DMS53 treated with DMSO at 0.1 percent for 48 hours (cell line): Measurements from ENCODE around the gene RPL12.
A peak's percentile ranks its signal among the peaks of the same experiment; 100 is the strongest.
"Not testable (repeated sequence)": the region's sequence is repeated elsewhere in the genome, so short reads cannot be mapped to it uniquely, and the experiment has no call there.

Source experiments
- DNase-seq: peaks from one replicate; lab custom pipeline; 2025; ENCODE audit not compliant: unreplicated experiment; lab: John Stamatoyannopoulos, UW

The RPL12 gene

DNA sequence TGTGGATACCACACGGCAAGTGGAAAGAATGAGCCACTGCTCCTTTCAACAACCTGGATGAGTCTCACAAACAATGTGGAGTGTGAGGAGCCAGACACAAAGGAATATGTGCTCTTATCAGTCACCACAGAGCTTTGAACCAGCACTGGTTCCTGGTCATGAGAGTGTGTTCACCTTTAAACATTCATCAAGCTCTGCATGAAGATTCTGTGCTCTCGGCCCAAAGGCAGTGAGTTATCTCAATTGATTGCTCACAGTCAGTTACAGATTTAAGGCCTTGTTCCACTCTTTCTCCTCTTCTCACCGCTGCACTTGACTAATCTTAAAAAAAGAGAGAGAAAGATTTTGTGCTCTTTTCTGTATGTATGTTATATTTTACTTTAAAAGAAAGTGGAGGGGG is 19.5 kb upstream of the RPL12 start:
- DNase-seq: no peak

DNA sequence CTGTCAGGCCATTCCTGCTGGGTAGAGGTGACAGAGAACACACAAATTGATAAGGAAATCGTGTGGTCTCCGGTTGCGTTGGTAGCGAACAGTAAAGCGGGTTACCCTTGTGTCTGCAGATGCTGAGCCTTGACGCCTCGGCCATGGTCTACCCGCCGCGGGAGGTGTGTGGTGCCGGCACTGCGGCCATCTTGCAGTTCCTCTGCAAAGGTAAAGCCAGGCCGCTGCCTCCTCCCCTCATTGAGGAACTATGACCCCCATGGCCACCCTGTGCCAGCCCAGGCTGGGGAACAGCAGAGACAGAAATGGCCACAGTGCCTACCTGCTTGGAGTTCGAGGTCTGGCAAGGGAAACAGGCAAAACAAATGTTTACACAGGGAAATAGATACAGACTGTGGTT is 16.4 kb upstream of the RPL12 start:
- no peak for DNase-seq

DNA sequence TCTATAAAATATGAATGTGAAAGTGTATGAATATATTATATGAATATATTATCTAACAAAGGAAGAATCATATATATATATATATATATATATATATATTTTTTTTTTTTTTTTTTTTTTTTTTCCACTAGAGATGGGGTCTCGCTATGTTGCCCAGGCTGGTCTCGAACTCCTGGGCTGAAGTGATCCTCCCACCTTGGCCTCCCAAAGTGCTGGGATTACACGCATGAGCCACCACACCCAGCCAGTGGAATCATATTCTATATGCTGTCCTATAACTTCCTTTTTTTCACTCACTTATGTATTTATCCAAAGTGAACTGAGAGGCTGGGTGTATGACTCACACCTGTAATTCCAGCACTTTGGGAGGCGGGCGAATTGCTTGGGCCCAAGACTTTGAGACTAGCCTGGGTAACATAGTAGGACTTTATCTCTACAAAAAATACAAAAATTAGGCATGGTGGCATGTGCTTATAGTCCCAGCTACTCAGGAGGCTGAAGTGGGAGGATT is 15.3 kb upstream of the RPL12 start:
- not testable (repeated sequence) for DNase-seq

DNA sequence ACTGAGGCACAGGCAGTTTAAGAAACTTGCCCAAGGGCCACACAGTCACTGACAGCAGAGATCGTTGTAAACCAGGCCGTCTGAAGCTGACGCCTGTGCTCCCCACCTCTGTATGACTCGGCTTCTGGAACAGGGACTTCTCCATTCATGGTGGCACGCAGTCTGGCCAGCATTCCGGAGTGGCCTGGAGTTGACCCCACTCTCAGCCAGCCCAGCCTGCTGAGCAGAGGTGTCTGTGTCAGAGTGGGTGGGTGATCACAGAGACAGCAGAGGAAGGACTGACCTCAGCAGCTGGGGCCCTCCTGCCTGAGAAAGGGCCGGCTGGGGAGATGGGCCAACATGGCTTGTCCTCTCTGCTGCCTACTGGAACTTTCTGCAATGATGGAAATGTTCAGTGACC is 12.7 kb upstream of the RPL12 start:
- no peak for DNase-seq

DNA sequence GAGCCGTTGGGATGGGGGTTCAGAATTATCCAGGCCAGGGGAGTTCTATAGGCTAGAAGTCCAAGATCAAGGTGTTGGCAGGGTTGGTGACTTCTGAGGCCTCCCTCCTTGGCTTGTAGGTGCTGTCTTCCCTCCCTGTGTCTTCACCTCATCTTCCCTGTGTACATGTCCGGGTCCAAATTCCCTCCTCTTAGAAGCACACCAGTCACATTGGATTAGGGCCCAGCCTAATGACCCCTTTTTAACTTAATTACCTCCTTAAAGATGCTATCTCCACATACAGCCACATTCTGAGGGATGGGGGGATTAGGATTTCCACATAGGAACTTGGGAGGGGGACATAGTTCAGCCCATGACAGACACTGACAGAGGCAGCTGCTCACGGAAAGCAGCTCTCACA is 12.2 kb upstream of the RPL12 start:
- DNase-seq: no peak

DNA sequence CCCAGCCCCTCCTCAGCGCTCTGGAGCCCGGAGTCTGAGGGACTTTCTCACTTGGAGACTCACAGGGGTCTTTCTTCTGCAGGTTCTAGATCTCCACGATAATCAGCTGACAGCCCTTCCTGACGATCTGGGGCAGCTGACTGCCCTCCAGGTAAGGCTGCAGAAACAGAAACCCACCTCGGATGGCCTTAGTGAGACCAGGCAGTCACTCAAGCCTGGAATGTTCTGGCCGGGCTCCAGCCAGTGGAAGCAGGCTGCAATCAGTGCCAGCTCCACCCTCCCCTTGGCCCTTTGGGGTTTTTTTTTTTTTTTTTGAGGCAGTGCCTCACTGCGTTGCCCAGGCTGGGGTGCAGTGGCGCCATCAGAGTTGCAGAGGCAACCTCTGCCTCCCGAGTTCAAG is 7.7 kb upstream of the RPL12 start:
- DNase-seq: no peak

DNA sequence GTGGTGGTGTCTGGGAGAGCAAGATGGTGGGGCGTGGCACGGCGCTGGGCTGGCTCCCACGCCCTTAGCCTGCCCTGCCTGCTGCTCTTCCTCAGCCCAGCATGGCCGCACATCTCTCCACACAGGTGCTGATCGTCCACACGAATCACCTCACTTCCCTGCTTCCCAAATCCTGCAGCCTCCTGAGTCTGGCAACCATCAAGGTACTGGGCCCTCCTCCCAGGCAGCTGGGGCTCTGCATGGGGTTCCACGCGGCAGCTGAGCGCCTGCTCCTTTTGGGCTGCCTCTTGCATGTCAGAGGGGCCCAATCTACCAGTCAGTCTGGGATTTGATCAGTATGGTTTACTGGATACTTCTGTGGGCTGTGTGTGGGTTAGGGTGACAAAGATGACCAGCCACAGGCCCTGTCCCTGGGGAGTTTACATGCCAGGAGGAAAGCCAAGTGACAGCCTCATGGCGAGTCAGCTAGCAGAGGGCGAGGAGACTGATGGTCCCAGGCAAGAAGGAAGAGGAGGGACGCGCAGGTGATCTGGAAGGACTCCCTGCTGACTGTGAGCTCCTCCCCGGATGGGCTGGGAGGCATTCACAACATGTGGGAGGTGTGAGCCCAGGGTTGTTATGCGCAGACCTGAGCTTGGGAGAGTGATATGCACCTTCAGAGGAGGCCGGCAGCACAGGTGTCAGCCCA is 6.1 kb upstream of the RPL12 start:
- DNase-seq: no peak

DNA sequence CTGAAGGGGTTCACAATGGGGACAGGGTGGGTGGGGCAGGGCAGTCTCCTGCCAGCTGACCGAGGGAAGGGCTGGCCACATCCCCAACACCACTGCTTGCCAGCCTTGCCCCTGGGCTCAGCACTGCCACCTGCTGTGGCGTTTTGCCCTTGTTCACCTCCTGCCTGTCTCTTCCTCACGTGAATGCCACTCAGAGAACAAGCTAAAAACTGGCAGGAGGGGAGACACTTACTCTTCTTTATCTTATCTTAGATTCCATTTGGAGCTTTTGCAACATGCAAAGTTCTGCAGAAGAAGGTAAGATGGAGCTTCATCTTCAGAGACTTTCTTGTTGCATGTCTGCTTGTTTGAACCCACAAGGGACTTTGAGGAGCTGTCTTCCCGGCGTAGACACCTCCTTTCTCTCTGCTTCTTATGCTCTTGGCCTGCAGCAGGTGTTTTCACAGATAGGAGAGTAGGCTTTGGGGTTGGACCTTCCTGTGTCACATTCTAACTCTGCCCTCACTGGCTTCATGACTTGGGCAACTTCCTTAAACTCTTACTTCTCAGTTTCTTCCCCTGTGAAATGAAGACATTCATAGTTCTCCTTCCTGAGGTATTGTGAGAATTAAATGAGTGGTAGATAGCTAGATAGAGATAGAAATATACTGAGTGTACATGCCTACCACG is 4.3 kb upstream of the RPL12 start:
- DNase-seq: no peak

DNA sequence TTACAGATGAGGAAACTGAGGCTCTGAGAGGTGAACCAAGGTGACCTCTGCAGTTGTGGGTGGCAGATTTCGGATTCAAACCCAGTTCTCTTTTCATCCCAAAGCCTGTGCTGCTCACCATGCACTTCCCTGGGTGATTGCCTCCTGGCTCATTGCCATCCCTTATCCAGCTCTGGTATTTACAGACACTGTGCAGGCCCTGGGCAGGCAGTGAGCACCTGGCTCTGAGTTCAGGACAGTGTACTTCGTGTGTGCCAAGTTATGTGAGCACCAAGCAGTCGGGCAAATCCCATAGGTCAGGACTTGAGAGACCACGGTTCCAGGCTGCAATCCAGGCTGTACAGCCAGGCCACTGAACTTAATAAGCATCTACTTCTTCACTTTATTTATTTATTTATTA is 1.5 kb upstream of the RPL12 start:
- DNase-seq: no peak

DNA sequence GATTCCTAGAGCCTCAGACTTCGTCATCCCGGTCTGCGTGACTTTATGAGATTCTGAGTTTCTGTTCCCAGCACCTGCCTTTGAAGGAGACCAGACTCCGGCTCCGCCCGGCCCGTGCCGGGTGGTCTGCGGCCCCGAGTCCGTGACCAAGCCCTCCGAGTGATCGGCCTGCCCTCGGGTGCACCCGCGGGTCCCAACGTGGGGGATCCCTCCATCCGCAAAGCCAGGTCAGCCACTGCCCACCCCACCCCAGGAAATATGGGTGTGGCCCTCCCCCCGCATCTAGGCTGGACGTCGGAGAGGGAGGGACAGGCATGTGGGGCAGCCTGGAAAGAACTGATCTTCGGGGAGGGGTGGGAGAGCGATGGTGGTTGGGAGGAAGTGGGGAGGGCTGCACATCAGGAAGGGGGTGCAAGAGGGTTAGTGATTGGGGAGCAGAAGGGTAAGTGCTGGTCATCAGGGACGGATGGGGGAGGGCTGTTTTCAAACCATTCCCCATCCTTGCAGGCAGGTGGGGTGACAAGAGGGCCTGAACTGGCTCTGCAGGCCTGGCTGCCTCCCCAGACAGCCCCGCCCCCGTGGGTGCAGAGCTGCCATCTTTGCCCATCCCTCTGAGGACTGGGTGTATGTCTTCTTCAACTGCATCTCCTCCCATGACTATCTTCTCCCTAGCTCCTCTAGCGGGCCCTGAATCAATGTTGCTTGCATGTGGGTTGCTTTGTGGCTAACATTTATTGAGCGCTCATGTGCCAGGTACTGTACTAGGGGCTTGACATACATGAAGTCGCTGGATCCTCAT is 851 bp upstream of the RPL12 start:
- peak; percentile 49 for DNase-seq

DNA sequence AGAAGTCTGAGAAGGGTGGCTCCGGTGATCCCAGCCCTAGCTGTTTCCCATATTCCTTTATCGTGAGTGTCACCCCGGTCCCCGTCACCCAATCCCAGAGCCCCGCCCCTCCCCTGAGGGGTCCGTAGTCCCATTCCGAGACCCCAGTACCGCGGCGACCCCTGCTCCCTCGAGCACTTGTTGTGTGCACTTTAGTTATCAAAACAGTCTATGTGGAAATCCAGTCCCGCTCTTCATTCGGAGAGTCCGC is 327 bp upstream of the RPL12 start:
- DNase-seq: peak; percentile 39

DNA sequence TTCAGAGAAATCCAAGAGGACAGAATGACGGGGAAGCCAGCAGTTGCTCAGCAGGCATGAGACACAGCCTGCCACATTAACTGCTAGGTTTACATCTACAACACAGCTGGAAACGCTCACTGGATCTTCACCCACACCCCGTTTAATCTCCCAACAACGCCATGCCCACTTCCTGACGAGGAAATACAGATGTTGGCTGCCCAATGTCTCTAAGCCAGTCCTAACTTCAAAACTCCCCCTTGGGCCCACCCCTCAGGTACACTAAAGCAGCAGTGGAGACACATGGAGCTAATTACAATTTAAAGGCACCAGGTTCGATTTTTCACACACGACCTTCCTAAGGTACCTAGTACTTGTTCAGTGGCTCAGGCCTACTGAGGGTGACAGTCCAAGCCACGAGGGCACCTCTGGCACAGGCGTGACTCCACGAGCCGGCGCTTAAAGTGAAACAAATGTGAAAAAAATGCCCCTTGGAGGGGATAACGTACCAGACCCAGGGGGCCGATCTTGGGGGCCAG is 904 bp downstream of the RPL12 start:
- DNase-seq: no peak

DNA sequence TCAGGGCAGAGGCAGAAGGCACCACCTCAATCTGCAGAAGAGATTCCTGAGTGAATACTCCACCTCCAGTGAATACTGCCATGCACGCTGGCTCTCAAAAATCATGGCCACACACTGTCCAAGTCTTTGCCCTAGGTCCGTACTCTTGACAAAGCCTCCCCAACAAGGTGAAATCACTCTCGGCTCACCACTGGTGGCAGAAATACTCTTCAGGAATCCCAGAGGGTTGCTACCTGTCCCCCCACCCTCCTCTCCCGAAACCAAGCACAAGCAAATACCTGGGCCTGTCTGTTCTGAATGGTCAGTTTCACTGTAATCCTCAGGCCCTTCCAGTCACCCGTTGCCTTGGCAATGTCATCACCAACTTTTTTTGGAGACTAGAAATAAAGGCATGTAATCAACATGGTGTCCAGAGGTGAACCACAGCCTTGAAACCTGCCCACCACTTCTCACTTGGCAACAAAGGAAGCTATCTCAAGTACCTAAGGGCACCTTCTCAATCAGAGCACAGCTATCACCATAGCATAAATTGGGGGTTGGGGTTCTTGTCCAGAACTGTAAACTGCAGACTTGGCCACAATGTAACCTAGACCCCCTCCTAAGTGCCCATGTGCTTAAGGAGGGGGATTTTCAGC is 1.8 kb downstream of the RPL12 start:
- no peak for DNase-seq

DNA sequence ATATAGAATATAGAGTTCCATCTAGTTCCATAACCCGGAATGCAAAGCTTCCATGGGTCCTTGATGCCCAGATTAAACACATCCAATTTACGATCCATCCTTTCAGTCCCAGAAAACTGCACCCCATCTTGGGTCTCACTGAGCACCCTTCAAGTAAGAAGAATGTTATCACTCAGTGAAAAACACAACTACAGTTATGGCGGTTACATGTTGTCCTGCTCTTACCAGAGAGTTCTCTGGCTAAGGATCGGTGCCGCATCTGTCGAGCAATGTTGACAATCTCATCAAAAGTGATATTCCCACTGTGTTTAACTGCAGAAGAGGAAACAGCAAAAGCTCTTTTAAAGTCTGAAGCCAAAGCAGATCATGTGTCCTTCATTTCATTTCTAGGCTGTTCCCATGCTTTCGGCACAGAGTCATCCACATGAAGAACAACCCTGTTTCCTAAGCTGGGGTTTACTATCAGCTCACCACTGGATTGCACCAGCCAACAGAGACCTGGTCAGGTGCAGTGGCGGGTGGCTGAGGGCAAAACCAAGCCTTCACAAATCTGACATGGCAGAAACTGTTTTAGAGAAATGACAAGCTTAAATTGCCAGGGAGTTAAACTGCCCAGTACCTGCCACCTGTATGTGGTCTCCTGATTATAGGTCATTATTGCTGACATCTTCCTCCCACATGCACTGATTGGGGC is 2.9 kb downstream of the RPL12 start:
- no peak for DNase-seq

DNA sequence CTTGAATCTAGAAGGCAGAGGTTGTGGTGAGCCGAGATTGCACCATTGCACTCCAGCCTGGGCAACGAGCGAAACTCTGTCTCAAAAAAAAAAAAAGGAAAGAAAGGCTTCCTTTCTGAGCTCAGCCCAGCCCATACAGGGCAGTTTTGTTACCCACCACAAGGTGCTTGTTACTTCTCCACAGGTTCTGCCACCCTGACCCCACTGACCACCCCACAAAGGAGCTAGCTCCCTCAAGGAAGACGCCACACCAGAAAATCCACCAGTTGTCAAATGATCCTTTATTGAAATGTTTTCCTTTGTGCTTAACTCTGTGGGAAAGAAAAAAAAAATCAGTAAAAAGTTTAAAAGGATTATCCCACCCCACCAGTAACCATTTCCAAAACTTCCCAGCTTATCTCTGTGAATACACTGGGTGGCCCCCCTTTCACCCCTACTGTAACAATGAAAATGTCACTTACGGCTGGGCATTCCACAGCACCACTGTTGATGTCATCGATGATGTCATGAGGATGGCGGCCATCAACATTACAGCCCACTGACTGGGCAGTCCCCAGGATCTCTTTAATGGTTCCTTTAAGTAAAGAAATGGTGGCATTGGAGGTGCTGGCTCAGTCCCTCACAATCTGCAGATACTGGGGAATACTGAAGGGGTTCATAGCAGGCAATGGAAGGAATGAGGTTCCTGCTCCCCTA is 3.6 kb downstream of the RPL12 start:
- DNase-seq: no peak

DNA sequence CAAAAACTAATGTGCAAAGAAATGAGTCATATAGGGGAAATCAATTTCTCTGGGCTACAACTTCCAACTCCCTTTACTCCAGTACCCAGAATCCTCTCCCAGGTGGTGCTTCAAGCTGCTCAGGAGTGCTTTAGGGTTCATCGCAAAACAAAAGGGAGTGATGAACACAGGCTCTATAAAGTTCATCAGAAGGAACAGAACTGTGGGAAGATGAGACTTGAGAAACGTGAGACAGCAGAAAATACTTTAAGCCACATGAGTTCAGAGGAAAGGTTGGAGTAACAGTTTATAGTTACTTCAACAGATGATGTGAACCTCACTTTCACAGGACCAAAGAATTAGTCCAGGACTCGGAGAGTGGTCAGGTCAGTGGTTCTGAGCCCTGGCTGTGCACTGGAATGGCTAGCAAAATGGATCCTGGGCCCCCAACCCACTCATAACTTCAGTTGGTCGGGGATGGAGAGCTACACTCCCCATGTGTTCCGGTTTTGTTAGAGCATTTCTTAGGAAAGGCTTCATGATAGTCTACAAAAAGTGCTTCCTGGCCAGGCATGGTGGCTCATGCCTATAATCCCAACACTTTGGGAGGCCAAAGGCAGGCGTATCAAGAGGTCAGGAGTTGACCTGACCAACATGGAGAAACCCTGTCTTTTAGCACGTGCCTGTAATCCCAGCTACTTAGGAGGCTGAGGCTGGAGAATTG is 4.3 kb downstream of the RPL12 start:
- peak; percentile 38 for DNase-seq

DNA sequence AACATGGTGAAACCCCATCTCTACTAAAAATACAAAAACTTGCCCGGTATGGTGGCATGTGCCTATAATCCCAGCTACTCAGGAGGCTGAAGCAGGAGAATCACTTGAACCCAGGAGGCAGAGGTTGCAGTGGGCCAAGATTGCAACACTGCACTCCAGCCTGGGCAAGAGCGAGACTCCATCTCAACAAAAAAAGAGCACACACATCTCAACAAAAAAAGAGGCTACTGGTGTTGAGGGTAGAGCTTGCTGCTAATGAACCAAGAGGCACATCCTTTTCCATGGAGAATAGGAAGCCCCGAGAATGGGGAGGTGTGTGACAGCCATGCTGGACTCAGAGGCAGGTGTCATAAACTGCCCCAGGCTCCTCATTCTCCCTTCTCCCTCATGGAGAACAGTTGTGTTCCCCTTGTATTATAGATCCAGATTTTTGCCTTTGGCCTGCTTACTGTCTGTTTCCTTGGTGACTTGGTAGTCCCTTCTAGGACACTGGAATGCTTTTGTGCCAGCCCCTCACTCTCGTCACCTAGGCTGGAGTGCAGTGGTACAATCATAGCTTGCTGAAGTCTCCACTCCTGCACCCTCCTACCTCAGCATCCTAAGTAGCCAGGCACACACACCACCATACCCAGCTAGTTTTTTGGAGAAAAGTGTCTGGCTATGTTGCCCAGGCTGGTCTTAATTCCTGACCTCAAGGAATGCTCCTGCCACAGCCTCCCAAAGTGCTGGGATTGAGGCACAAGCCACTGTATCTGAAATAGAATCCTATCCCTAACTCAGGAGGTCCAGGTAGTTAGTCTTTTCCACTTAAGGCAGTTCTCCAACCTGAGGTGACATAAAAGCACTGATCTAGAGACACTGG is 5.1 kb downstream of the RPL12 start:
- DNase-seq: no peak

DNA sequence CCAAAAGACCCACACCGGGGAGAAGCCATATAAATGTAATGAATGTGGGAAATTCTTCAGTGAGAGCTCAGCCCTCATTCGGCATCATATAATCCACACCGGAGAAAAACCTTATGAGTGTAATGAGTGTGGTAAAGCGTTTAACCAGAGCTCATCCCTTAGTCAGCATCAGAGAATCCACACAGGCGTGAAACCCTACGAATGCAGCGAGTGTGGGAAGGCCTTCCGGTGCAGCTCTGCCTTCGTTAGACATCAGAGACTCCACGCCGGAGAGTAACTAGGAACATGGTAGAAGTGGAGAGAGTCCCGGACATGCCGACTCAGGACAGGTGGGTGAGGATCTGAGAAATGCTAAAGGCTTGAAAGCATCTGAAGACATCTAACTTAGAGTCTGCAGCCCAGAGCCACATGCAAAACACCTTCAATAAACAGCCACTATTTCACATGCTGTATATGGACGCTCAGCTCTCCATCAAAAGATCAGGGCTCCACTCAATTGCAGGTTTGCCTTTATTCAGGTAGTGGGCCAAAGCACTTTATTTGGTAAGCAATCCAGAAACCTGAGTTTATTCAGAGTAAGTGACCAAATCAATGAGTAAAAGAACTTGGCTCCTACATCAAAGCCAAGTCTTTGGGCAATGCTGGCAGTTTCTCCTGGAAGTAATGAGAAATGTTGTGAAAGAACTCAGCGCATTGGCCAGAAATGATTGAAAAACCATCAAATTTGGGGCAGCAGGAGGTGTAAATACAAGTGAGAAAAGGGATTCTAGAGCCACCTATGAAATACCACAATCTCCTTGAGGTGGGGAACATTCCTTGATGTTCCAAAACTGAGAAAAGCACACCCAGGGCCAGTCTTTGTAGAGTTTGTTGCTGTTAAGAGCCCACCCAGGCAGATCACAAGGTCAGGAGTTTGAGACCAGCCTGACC is 6.0 kb downstream of the RPL12 start:
- DNase-seq: no peak
